Measurements from ENCODE around the gene ZCCHC17.

- no peak for TF ChIP-seq CTCF (IDR thresholded peaks at IDR 0.05)
- TF ChIP-seq POLR2A (IDR thresholded peaks at IDR 0.05): no peak
These were observed 80.6 kb downstream of the ZCCHC17 start for GRCh38 chr1:31377364-31377863.
